Epithelial cell of esophagus (primary cell): ENCODE results near the gene MCF2L2.

ENCODE experiments used
- DNase-seq: peaks from one replicate; pipeline ENCODE4 v3.0.0; 2010; ENCODE audit warnings: low read depth
- H3K4me3 ChIP-seq: 2 replicates; pipeline ENCODE4 v1.5.1; 2011; ENCODE audit warnings: mild to moderate bottlenecking, low read length, control low read depth
- CTCF ChIP-seq: IDR thresholded peaks from 2 replicates; pipeline ENCODE4 v1.5.1; 2011; ENCODE audit warnings: low read depth, mild to moderate bottlenecking, low read length, control low read depth, inconsistent platforms; ENCODE audit not compliant: insufficient read depth; ENCODE audit errors: missing control alignments

MCF2L2 gene

DNA sequence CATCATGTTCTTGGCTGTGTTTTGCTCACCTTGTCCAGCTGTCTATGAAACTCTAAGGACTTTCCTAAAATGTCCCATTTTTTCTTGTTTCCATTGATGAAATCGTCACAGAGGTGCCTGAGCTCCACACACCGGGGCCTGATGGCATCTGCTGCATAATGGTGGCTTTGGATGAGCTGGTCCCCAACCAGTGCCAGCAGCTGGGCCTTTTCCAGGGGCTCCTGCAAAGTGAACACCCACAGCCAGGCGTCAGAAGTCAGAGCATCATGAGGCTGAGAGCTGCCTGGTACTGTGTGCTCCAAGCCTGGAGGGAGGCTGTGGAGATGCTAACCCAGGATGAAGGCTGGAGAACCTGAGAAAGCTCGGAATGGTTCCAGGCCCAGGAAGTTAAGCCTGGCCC, 128.4 kb downstream of the MCF2L2 start:
- TF ChIP-seq CTCF, result no peak
- DNase-seq, result no peak
- no peak overlapping the region for H3K4me3 ChIP-seq

DNA sequence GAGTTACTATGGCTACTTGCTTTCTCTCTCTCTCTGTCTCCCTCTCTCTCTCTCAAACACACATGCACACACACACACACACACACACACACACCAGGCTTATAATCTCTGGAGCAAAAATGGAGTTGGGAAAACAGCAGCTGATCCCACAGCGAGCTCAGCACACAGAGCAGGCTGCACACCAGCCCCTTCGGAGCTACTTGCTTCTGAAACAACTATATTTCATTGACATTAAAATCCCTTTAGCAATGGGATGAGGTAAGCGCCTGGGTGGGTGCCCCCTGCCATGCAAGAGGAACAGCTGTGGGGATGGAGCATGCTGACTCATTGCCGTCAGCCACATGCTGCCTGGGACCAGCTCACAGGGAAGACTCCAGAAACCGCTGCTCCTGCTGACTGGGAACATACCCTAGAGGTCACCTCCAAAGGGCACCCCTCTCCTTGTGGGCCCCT, 129.7 kb downstream of the MCF2L2 start:
- no peak overlapping the region for H3K4me3 ChIP-seq
- DNase-seq, result peak; percentile 86
- no peak for TF ChIP-seq CTCF

- TF ChIP-seq CTCF, result no peak
- no peak for DNase-seq
- H3K4me3 ChIP-seq, result no peak overlapping the region
These were observed 131.5 kb downstream of the MCF2L2 start for GRCh38 chr3:183296944-183297343.

GRCh38 chr3:183295211-183295610, 133.2 kb downstream of the MCF2L2 start:
- peak; percentile 97 for DNase-seq
- TF ChIP-seq CTCF, result no peak
- no peak overlapping the region for H3K4me3 ChIP-seq

DNA sequence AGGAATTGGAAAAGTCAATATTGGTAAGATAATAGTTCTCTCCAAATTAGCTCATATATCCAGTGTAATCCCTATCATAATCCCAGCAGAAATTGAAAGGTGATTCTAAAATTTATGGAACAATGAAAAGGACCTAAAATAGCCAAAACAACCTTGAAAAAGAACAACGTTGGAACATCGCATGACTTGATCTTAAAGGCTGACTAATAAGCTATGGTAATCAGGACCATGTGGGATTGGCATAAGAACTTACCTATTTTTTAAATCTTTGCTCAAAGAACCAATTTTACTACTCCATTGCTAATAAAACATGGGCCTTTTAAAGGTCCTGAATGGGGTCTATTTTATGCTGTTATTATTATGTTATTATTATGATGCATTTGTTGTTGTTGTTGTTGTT, 134.5 kb downstream of the MCF2L2 start:
- DNase-seq, result no peak
- no peak for TF ChIP-seq CTCF
- no peak overlapping the region for H3K4me3 ChIP-seq

GRCh38 chr3:183291497-183292031, 136.9 kb downstream of the MCF2L2 start:
- peak; percentile 91 for DNase-seq
- TF ChIP-seq CTCF, result no peak
- H3K4me3 ChIP-seq, result no peak overlapping the region

DNA sequence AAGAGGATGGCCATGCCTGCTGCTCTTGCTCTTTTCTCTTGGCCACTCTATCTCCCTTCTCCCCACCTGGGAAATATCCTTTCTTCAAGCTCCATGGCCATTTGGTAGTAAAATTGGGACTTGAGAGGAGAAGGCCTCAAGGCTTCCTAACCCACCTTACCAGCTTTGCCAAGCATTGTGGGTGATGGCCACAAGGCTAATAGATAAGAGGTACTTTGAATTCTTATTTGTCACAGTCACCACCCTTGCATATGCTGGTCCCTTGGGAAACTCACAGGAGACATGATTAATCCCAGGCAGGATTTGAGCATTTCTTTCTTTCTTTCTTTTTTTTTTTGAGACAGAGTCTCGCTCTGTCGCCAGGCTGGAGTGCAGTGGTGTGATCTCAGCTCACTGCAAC, 138.2 kb downstream of the MCF2L2 start:
- H3K4me3 ChIP-seq, result no peak overlapping the region
- DNase-seq, result no peak
- no peak for TF ChIP-seq CTCF
